Naive thymus-derived CD4-positive, alpha-beta T cell (primary cell): ENCODE results near the gene STK25. TPM values are rescaled to one million over a fixed set of nuclear protein-coding genes. Genes with fewer than 3 reads are reported as not detected.

Experiments used
- ATAC-seq: fragments of 150-1000 bp; cut with Tn5 transposase; 2 replicates; pipeline ENCODE4 v1.10.0; 2021; ENCODE audit warnings: mild to moderate bottlenecking, moderate library complexity
- CTCF ChIA-PET: fragments of 350-600 bp; sonication (Branson Sonifier 250); formaldehyde crosslinking; loops from one replicate; lab custom pipeline; 2021; ENCODE audit warnings: antibody characterized with exemption; lab: Charles Lee
- POLR2A ChIA-PET: fragments of 350-600 bp; sonication (Branson Sonifier 250); formaldehyde crosslinking; loops from one replicate; lab custom pipeline; 2021; ENCODE audit warnings: antibody characterized with exemption, inconsistent platforms; lab: Charles Lee
- DNase-seq, 9 donors: peaks; one replicate each; pipeline versions ENCODE4 v3.0.0 to v3.0.0-alpha.2; 2020 to 2022; ENCODE audit warnings: mixed read lengths in 1 of 9
- H3K27ac ChIP-seq: one replicate; pipeline ENCODE4 v1.7.0; 2013; ENCODE audit warnings: mild to moderate bottlenecking, low read depth, low read length, moderate library complexity
- H3K27me3 ChIP-seq, 2 donors: one replicate each; pipeline ENCODE4 v1.7.0; 2013; ENCODE audit warnings: low read length in 2 of 2, mild to moderate bottlenecking in 2 of 2, moderate library complexity in 2 of 2; ENCODE audit not compliant: control insufficient read depth in 2 of 2, insufficient read depth in 2 of 2
- H3K36me3 ChIP-seq, 3 experiments: 1 replicate in 2 of 3; 2 replicates in 1 of 3; pipeline ENCODE4 v1.7.0; 2013; ENCODE audit warnings: low read length in 3 of 3, mild to moderate bottlenecking in 3 of 3, moderate library complexity in 1 of 3; ENCODE audit not compliant: insufficient read depth in 3 of 3, control insufficient read depth in 2 of 3
- H3K4me1 ChIP-seq, 2 donors: one replicate each; pipeline ENCODE4 v1.7.0; 2013; ENCODE audit warnings: low read length in 2 of 2, mild to moderate bottlenecking in 2 of 2, moderate library complexity in 1 of 2; ENCODE audit not compliant: control insufficient read depth in 2 of 2, insufficient read depth in 2 of 2
- H3K4me3 ChIP-seq: 2 replicates; pipeline ENCODE4 v1.7.0; 2013; ENCODE audit warnings: mild to moderate bottlenecking, low read length
- H3K9me3 ChIP-seq, 3 experiments: 1 replicate in 2 of 3; 2 replicates in 1 of 3; pipeline ENCODE4 v1.7.0; 2013; ENCODE audit warnings: low read length in 3 of 3; ENCODE audit not compliant: control insufficient read depth in 2 of 3
- H3K27ac Mint-ChIP-seq, 9 donors: one replicate each; pipeline ENCODE4 v1.8.0; 2020 to 2022; ENCODE audit warnings: mixed read lengths in 9 of 9, mild to moderate bottlenecking in 8 of 9, moderate library complexity in 5 of 9, inconsistent platforms in 2 of 9
- H3K27me3 Mint-ChIP-seq, 5 donors: one replicate each; pipeline ENCODE4 v1.8.0; 2021 to 2022; ENCODE audit warnings: mixed read lengths in 5 of 5, mild to moderate bottlenecking in 1 of 5
- H3K36me3 Mint-ChIP-seq, 5 donors: one replicate each; pipeline ENCODE4 v1.8.0; 2020 to 2022; ENCODE audit warnings: mixed read lengths in 5 of 5, mild to moderate bottlenecking in 3 of 5, inconsistent platforms in 1 of 5
- H3K4me1 Mint-ChIP-seq, 7 donors: one replicate each; pipeline ENCODE4 v1.8.0; 2020 to 2022; ENCODE audit warnings: mixed read lengths in 7 of 7, mild to moderate bottlenecking in 3 of 7, inconsistent platforms in 1 of 7
- H3K4me3 Mint-ChIP-seq, 10 donors: one replicate each; pipeline ENCODE4 v1.8.0; 2020 to 2022; ENCODE audit warnings: mild to moderate bottlenecking in 10 of 10, mixed read lengths in 10 of 10, moderate library complexity in 6 of 10, inconsistent platforms in 2 of 10
- H3K9me3 Mint-ChIP-seq, 11 donors: one replicate each; pipeline ENCODE4 v1.8.0; 2020 to 2022; ENCODE audit warnings: mixed read lengths in 11 of 11, mild to moderate bottlenecking in 4 of 11, inconsistent platforms in 1 of 11, moderate library complexity in 1 of 11
- intact Hi-C, 2 donors: fragments of 100-400 bp; cut with micrococcal nuclease; formaldehyde crosslinking; loops; one replicate each; pipeline ENCODE4 v1.15.1; 2023
- polyA plus RNA-seq, 2 donors: library from polyadenylated mRNA; unstranded; fragments of 300-500 nt; fragmentation: Illumina TruSeq; gene quantifications; one replicate each; pipeline ENCODE4 v1.2.3, GENCODE V29; 2021
- total RNA-seq, 6 experiments: library from RNA in 5 of 6; stranded (reverse) in 5 of 6; gene quantifications; 1 replicate in 5 of 6; 2 replicates in 1 of 6; pipeline ENCODE4 v1.2.3 and lab custom pipeline; 2021 to 2026

STK25 gene
- total and polyA plus RNA-seq, 7 experiments from 2014 or later = 74.0 to 170 (median 109) TPM

- H3K27me3 ChIP-seq = no peaks in the 10 kb centered on the region
- ChIA-PET CTCF (no interaction called here), POLR2A (no interaction called here)
- intact Hi-C loops = no loop called here
- H3K4me3 Mint-ChIP-seq = no peak overlapping the region
- ATAC-seq = no peak
- H3K4me1 ChIP-seq = no peaks in the 10 kb centered on the region
- no peak overlapping the region for H3K4me3 ChIP-seq
- H3K4me1 Mint-ChIP-seq = no peaks in the 10 kb centered on the region
- no peaks in the 10 kb centered on the region for H3K9me3 ChIP-seq
- no peak for DNase-seq
- peaks cover 0 to 18% (median 13%) of the 10 kb centered on the region in 5 donors for H3K36me3 Mint-ChIP-seq
- no peaks in the 10 kb centered on the region for H3K9me3 Mint-ChIP-seq
- no peak overlapping the region for H3K27ac ChIP-seq
- H3K27ac Mint-ChIP-seq = no peak overlapping the region
- H3K36me3 ChIP-seq = no peaks in the 10 kb centered on the region
- peaks cover 0 to 3% (median 0%) of the 10 kb centered on the region in 5 donors for H3K27me3 Mint-ChIP-seq
Measured at GRCh38 chr2:241479026-241479898, 29.1 kb downstream of the STK25 start.

DNA sequence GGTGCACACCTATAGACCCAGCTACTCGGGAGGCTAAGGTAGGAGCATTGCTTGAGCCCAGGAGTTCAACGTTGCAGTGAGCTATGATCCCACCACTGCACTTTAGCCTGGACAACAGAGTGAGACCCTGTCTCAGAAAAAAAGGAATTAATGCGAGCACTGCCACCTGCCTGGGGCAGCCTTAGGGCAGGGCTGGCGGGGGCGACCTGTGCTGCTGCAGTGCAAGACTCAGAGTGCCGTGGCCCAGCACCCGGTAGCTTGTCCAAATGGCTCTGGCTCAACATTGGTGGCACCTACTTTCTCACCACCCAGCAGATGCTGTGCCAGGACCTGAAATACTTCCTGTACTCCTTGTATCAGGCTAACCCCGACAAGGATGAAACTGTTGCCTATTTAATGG is 30.2 kb downstream of the STK25 start:
- ATAC-seq (no peak), DNase-seq (no peak)
- Mint-ChIP-seq H3K36me3 (peaks cover 0 to 18% (median 13%) of the 10 kb centered on the region in 5 donors), H3K4me3 (no peak overlapping the region), H3K27me3 (peaks cover under 1 to 7% (median 1%) of the 10 kb centered on the region in 5 donors), H3K4me1 (no peaks in the 10 kb centered on the region), H3K27ac (no peak overlapping the region), H3K9me3 (no peaks in the 10 kb centered on the region)
- Histone ChIP-seq H3K36me3 (no peaks in the 10 kb centered on the region), H3K27me3 (no peaks in the 10 kb centered on the region), H3K27ac (no peak overlapping the region), H3K4me3 (no peak overlapping the region), H3K4me1 (no peaks in the 10 kb centered on the region), H3K9me3 (no peaks in the 10 kb centered on the region)
- POLR2A ChIA-PET = no interaction called here
- CTCF ChIA-PET = no interaction called here
- intact Hi-C loops = no loop called here

- intact Hi-C loops = no loop called here
- Mint-ChIP-seq H3K9me3 (no peaks in the 10 kb centered on the region), H3K36me3 (peaks cover 0 to 28% (median 14%) of the 10 kb centered on the region in 5 donors), H3K4me3 (no peak overlapping the region), H3K4me1 (peaks cover 0 to 6% (median under 1%) of the 10 kb centered on the region in 7 donors), H3K27ac (no peak overlapping the region), H3K27me3 (peaks cover 13 to 26% (median 19%) of the 10 kb centered on the region in 5 donors)
- no peaks in the 10 kb centered on the region for H3K9me3 ChIP-seq
- ATAC-seq (no peak), DNase-seq (no peak)
- H3K4me3 ChIP-seq = no peak overlapping the region
- ChIA-PET CTCF (no interaction called here), POLR2A (no interaction called here)
- no peak overlapping the region for H3K27ac ChIP-seq
- H3K36me3 ChIP-seq = no peaks in the 10 kb centered on the region
- H3K4me1 ChIP-seq = no peaks in the 10 kb centered on the region
- H3K27me3 ChIP-seq = no peaks in the 10 kb centered on the region
Measured at GRCh38 chr2:241475267-241475666, 33.1 kb downstream of the STK25 start.

- CTCF ChIA-PET = no interaction called here
Measured at GRCh38 chr2:241473399-241473798, 35.0 kb downstream of the STK25 start.

GRCh38 chr2:241469746-241470145 is 38.6 kb downstream of the STK25 start:
- no peak for ATAC-seq
- no peaks in the 10 kb centered on the region for H3K36me3 ChIP-seq
- no peaks in the 10 kb centered on the region for H3K27me3 ChIP-seq
- CTCF ChIA-PET = no interaction called here
- no peak overlapping the region for H3K4me3 Mint-ChIP-seq
- H3K4me1 ChIP-seq = no peaks in the 10 kb centered on the region
- peaks cover 0 to 17% (median 0%) of the 10 kb centered on the region in 5 donors for H3K36me3 Mint-ChIP-seq
- H3K9me3 Mint-ChIP-seq = no peaks in the 10 kb centered on the region
- DNase-seq = no peak
- H3K4me3 ChIP-seq = no peak overlapping the region
- H3K9me3 ChIP-seq = no peaks in the 10 kb centered on the region
- no peak overlapping the region for H3K27ac ChIP-seq
- POLR2A ChIA-PET = no interaction called here
- no peak overlapping the region for H3K27ac Mint-ChIP-seq
- peaks cover 12 to 32% (median 19%) of the 10 kb centered on the region in 5 donors for H3K27me3 Mint-ChIP-seq
- H3K4me1 Mint-ChIP-seq = peaks cover 0 to 6% (median 2%) of the 10 kb centered on the region in 7 donors
- intact Hi-C loops = no loop called here

More at GRCh38 chr2:241473399-241473798, 35.0 kb downstream of the STK25 start:
- Mint-ChIP-seq H3K27ac (no peak overlapping the region), H3K4me1 (peaks cover 0 to 6% (median 2%) of the 10 kb centered on the region in 7 donors), H3K9me3 (no peaks in the 10 kb centered on the region), H3K27me3 (peaks cover 13 to 26% (median 19%) of the 10 kb centered on the region in 5 donors), H3K36me3 (peaks cover 0 to 22% (median 8%) of the 10 kb centered on the region in 5 donors), H3K4me3 (no peak overlapping the region)
- Histone ChIP-seq H3K4me1 (no peaks in the 10 kb centered on the region), H3K27ac (no peak overlapping the region), H3K36me3 (no peaks in the 10 kb centered on the region), H3K27me3 (no peaks in the 10 kb centered on the region), H3K9me3 (no peaks in the 10 kb centered on the region), H3K4me3 (no peak overlapping the region)
- intact Hi-C loops = no loop called here
- POLR2A ChIA-PET = no interaction called here
- no peak for ATAC-seq
- DNase-seq = no peak

GRCh38 chr2:241468476-241468781 is 40.0 kb downstream of the STK25 start:
- no peaks in the 10 kb centered on the region for H3K9me3 Mint-ChIP-seq

More at GRCh38 chr2:241468476-241468781, 40.0 kb downstream of the STK25 start:
- ATAC-seq (no peak), DNase-seq (no peak)
- Histone ChIP-seq H3K27me3 (no peaks in the 10 kb centered on the region), H3K36me3 (no peaks in the 10 kb centered on the region), H3K27ac (no peak overlapping the region), H3K4me1 (no peaks in the 10 kb centered on the region), H3K4me3 (no peak overlapping the region), H3K9me3 (no peaks in the 10 kb centered on the region)
- Mint-ChIP-seq H3K27me3 (peaks cover 12 to 30% (median 19%) of the 10 kb centered on the region in 5 donors), H3K36me3 (peaks cover 0 to 19% (median 0%) of the 10 kb centered on the region in 5 donors), H3K27ac (no peak overlapping the region), H3K4me1 (peaks cover 0 to 6% (median 2%) of the 10 kb centered on the region in 7 donors), H3K4me3 (no peak overlapping the region)
- CTCF ChIA-PET = no interaction called here
- intact Hi-C loops = no loop called here
- POLR2A ChIA-PET = no interaction called here
